Measurements from ENCODE around the gene MAFG. TPM values are rescaled to one million over a fixed set of nuclear protein-coding genes. Genes with fewer than 3 reads are reported as not detected.
A peak's percentile ranks its signal among the peaks of the same experiment; 100 is the strongest.

MAFG gene
- total and polyA plus RNA-seq, 9 of the 15 experiments (the other 6 are each of a cell fraction or from before 2014, with no cell fraction given) = 1.1 to 58.1 (median 24.9) TPM

GRCh38 chr17:81976332-81977210 is 49.0 kb upstream of the MAFG start (continued):
- TF ChIP-seq ZNF592 (IDR thresholded peaks at IDR 0.05) (peak; percentile 96), MTA3 (IDR thresholded peaks at IDR 0.05; ENCODE audit: borderline replicate concordance) (no peak), ZNF133 (CRISPR knock-in tag; IDR thresholded peaks at IDR 0.05) (no peak), ZNF274 (IDR thresholded peaks at IDR 0.05; ENCODE audit: borderline replicate concordance, low read depth, low read length) (no peak), SRSF9 (IDR thresholded peaks at IDR 0.05; ENCODE audit: borderline replicate concordance, low read depth, low read length) (no peak), FOXM1 (IDR thresholded peaks at IDR 0.05; ENCODE audit: low read depth) (no peak), FOXM1 (CRISPR knock-in tag; IDR thresholded peaks at IDR 0.05; ENCODE audit: low read depth) (0 out of 2 replicates have a peak, but pooled peaks have one; percentile 61), MLLT1 (IDR thresholded peaks at IDR 0.05) (no peak), ZNF778 (CRISPR knock-in tag; IDR thresholded peaks at IDR 0.05) (no peak), TAF15 (IDR thresholded peaks at IDR 0.05; ENCODE audit: low read depth, low read length) (no peak), HNRNPK (IDR thresholded peaks at IDR 0.05; ENCODE audit: low read depth, low read length, poor library complexity, severe bottlenecking) (no peak), RBM15 (IDR thresholded peaks at IDR 0.05; ENCODE audit: insufficient read depth, low read length) (no peak), SAFB (IDR thresholded peaks at IDR 0.05; ENCODE audit: borderline replicate concordance, low read depth, low read length) (no peak), CLOCK (CRISPR knock-in tag; IDR thresholded peaks at IDR 0.05; ENCODE audit: borderline replicate concordance) (no peak), MEIS2 (IDR thresholded peaks at IDR 0.05; ENCODE audit: partially characterized antibody) (peak; percentile 7), ATF7 (IDR thresholded peaks at IDR 0.05) (no peak)
